ENCODE results near the gene PKD1L1.
A peak's percentile ranks its signal among the peaks of the same experiment; 100 is the strongest.

PKD1L1 gene

GRCh38 chr7:47852330-47853245 lies 95.7 kb downstream of the PKD1L1 start:
- DNase-seq = no peak

GRCh38 chr7:47847207-47847606 lies 101.1 kb downstream of the PKD1L1 start:
- no peak for DNase-seq

- no peak for DNase-seq
Observed at GRCh38 chr7:47846138-47846836, 102.0 kb downstream of the PKD1L1 start.

- no peak for DNase-seq
Observed at GRCh38 chr7:47844311-47844710, 104.0 kb downstream of the PKD1L1 start.

- DNase-seq = no peak
Observed at GRCh38 chr7:47843291-47843690, 105.0 kb downstream of the PKD1L1 start.

GRCh38 chr7:47839381-47839780 lies 108.9 kb downstream of the PKD1L1 start:
- no peak for DNase-seq

GRCh38 chr7:47837826-47838225 lies 110.4 kb downstream of the PKD1L1 start:
- no peak for DNase-seq

GRCh38 chr7:47836503-47837202 lies 111.6 kb downstream of the PKD1L1 start:
- no peak for DNase-seq

GRCh38 chr7:47836080-47836479 lies 112.2 kb downstream of the PKD1L1 start:
- no peak for DNase-seq

- DNase-seq = no peak
Observed at GRCh38 chr7:47833211-47833610, 115.1 kb downstream of the PKD1L1 start.

- no peak for DNase-seq
Observed at GRCh38 chr7:47832105-47832715, 116.1 kb downstream of the PKD1L1 start.

- DNase-seq = no peak
Observed at GRCh38 chr7:47830015-47830414, 118.3 kb downstream of the PKD1L1 start.

- DNase-seq = no peak
Observed at GRCh38 chr7:47827871-47828270, 120.4 kb downstream of the PKD1L1 start.

GRCh38 chr7:47827351-47827756 lies 120.9 kb downstream of the PKD1L1 start:
- DNase-seq = no peak

- DNase-seq = no peak
Observed at GRCh38 chr7:47826754-47827153, 121.5 kb downstream of the PKD1L1 start.

GRCh38 chr7:47819607-47819920 lies 128.7 kb downstream of the PKD1L1 start:
- no peak for DNase-seq

- peak; percentile 7 for DNase-seq
Observed at GRCh38 chr7:47818796-47819606, 129.3 kb downstream of the PKD1L1 start.

- DNase-seq = no peak
Observed at GRCh38 chr7:47817917-47818316, 130.3 kb downstream of the PKD1L1 start.

GRCh38 chr7:47816647-47817046 lies 131.6 kb downstream of the PKD1L1 start:
- DNase-seq = no peak

GRCh38 chr7:47815867-47816266 lies 132.4 kb downstream of the PKD1L1 start:
- no peak for DNase-seq

GRCh38 chr7:47814905-47815613 lies 133.2 kb downstream of the PKD1L1 start:
- no peak for DNase-seq
